T-helper 1 cell treated with Interleukin-12 subunit alpha and Interleukin-12 subunit beta and Interleukin-4 antibody, amounts not matched to agents 30 ng/mL and 1 ng/mL, for 36 hours (primary cell): ENCODE measurements around the gene TRIM71. TPM values are rescaled to one million over a fixed set of nuclear protein-coding genes. Genes with fewer than 3 reads are reported as not detected.

Experiments used
- intact Hi-C: fragments of 100-400 bp; cut with micrococcal nuclease; formaldehyde crosslinking; loops from one replicate; pipeline ENCODE4 v1.15.1; 2024
- total RNA-seq: library from RNA; stranded (reverse); gene quantifications from 2 replicates; pipeline ENCODE4 v1.2.3, GENCODE V29; 2022

TRIM71 gene
- total RNA-seq, 1 donor from 2014 or later: 0.02 TPM

- intact Hi-C loops: no loop called here
Measured at GRCh38 chr3:32886911-32887310, 69.1 kb downstream of the TRIM71 start.

- intact Hi-C loops: no loop called here
Measured at GRCh38 chr3:32888739-32889138, 70.9 kb downstream of the TRIM71 start.

GRCh38 chr3:32890420-32891276, 72.9 kb downstream of the TRIM71 start:
- intact Hi-C loops: no loop called here

GRCh38 chr3:32891365-32891764, 73.6 kb downstream of the TRIM71 start:
- intact Hi-C loops: no loop called here

- intact Hi-C loops: no loop called here
Measured at GRCh38 chr3:32892625-32893598, 75.1 kb downstream of the TRIM71 start.

GRCh38 chr3:32894977-32895376, 77.2 kb downstream of the TRIM71 start:
- intact Hi-C loops: no loop called here

GRCh38 chr3:32895701-32896100, 77.9 kb downstream of the TRIM71 start:
- intact Hi-C loops: no loop called here

- intact Hi-C loops: no loop called here
Measured at GRCh38 chr3:32896143-32896542, 78.3 kb downstream of the TRIM71 start.

GRCh38 chr3:32897001-32897601, 79.3 kb downstream of the TRIM71 start:
- intact Hi-C loops: no loop called here

- intact Hi-C loops: no loop called here
Measured at GRCh38 chr3:32897981-32898623, 80.3 kb downstream of the TRIM71 start.

GRCh38 chr3:32899265-32899664, 81.5 kb downstream of the TRIM71 start:
- intact Hi-C loops: no loop called here

GRCh38 chr3:32901005-32901932, 83.5 kb downstream of the TRIM71 start:
- intact Hi-C loops: no loop called here

- intact Hi-C loops: loop anchor here (1.0 kb wide), 3 partner anchors 21 to 393 kb away; no protein-coding TSS in a partner anchor
Measured at GRCh38 chr3:32902887-32903371, 85.1 kb downstream of the TRIM71 start.

- intact Hi-C loops: loop anchor here (1.0 kb wide), 2 partner anchors 171 to 394 kb away; no protein-coding TSS in a partner anchor
Measured at GRCh38 chr3:32903953-32904352, 86.2 kb downstream of the TRIM71 start.

GRCh38 chr3:32909999-32910398, 92.2 kb downstream of the TRIM71 start:
- intact Hi-C loops: no loop called here

- intact Hi-C loops: no loop called here
Measured at GRCh38 chr3:32910954-32911353, 93.2 kb downstream of the TRIM71 start.

GRCh38 chr3:32912046-32912445, 94.2 kb downstream of the TRIM71 start:
- intact Hi-C loops: no loop called here

- intact Hi-C loops: no loop called here
Measured at GRCh38 chr3:32913790-32914446, 96.1 kb downstream of the TRIM71 start.

GRCh38 chr3:32919920-32920319, 102.1 kb downstream of the TRIM71 start:
- intact Hi-C loops: no loop called here
